Calu3 (cell line): ENCODE results near the gene PLBD2. TPM values are rescaled to one million over a fixed set of nuclear protein-coding genes. Genes with fewer than 3 reads are reported as not detected.

Source experiments
- BruUV-seq: library from RNA; stranded (reverse); fragments of 400-500 nt; replicated peaks from 2 replicates; lab custom pipeline; 2021; lab: Mats Ljungman, UMichigan
- CTCF ChIA-PET: fragments of 300-600 bp; sonication (Branson Sonifier 250); formaldehyde crosslinking; loops from one replicate; lab custom pipeline; 2022; ENCODE audit warnings: antibody characterized with exemption; lab: Charles Lee
- DNase-seq: peaks from one replicate; pipeline ENCODE4 v3.0.0; 2022
- H3K27ac Mint-ChIP-seq: one replicate; pipeline ENCODE4 v1.8.0; 2022; ENCODE audit warnings: mixed read lengths; ENCODE audit not compliant: unreplicated experiment
- H3K27me3 Mint-ChIP-seq: one replicate; pipeline ENCODE4 v1.8.0; 2022; ENCODE audit warnings: mixed read lengths; ENCODE audit not compliant: unreplicated experiment
- H3K36me3 Mint-ChIP-seq: one replicate; pipeline ENCODE4 v1.8.0; 2022; ENCODE audit warnings: mild to moderate bottlenecking, moderate library complexity, mixed read lengths; ENCODE audit not compliant: insufficient read depth, unreplicated experiment
- H3K4me1 Mint-ChIP-seq: one replicate; pipeline ENCODE4 v1.8.0; 2022; ENCODE audit warnings: mild to moderate bottlenecking, low read depth, mixed read lengths; ENCODE audit not compliant: unreplicated experiment
- H3K4me3 Mint-ChIP-seq: one replicate; pipeline ENCODE4 v1.8.0; 2022; ENCODE audit warnings: mild to moderate bottlenecking, low read depth, moderate library complexity, mixed read lengths; ENCODE audit not compliant: unreplicated experiment
- H3K9me3 Mint-ChIP-seq: one replicate; pipeline ENCODE4 v1.8.0; 2022; ENCODE audit warnings: low read depth, mixed read lengths; ENCODE audit not compliant: unreplicated experiment
- intact Hi-C: fragments of 100-400 bp; cut with micrococcal nuclease; formaldehyde crosslinking; loops from one replicate; pipeline ENCODE4 v1.10.0; 2022; ENCODE audit not compliant: unreplicated experiment
- total RNA-seq: library from RNA; stranded (reverse); gene quantifications from 2 replicates; pipeline ENCODE4 v1.2.3, GENCODE V29; 2022
- TF ChIP-seq, protein P1 (sequence below): fragments of 200-600 bp; IDR thresholded peaks from one replicate; pipeline ENCODE4 v1.8.0; 2022; ENCODE audit warnings: antibody characterized with exemption; ENCODE audit not compliant: unreplicated experiment

Gene PLBD2
- total RNA-seq, 1 experiment from 2014 or later = 31.5 TPM

DNA sequence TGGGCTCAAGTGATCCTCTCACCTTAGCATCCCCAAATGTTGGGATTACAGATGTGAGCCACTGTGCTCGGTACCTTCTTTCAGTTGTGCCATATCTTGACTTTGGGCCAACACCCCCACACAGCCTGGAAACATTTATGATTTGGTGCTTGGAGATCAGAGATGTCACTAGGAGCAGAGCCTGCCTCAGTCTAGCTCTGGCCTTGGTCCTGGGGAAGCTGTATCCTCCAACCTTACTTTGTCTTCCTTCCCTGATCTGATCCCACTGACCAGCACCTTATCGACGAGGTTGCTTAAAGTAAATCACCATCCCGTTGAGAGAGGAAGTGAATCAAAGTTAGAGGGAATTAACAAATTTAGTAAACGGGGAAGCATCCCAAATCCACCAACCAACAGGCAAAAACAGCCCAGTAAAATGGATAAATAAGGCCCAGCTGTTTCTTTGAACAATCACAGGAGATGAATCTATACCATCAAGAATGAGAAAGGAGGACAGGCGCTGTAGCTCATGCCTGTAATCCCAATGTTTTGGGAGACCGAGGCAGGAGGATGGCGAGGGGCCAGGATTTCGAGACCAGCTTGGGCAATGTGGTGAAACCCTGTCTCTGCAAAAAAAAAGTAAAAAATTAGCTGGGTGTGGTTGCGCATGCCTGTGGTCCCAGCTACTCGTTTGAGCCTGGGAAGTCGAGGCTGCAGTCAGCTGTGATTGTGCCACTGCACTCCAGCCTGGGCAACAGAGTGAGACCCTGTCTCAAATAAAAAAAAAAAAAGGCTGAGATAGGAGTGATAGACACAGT, 3.4 kb downstream of the PLBD2 start:
- intact Hi-C loops = no loop called here
- Mint-ChIP-seq H3K27ac (no peak overlapping the region), H3K9me3 (no peaks in the 10 kb centered on the region), H3K4me3 (no peak overlapping the region), H3K36me3 (peaks cover 29% of the 10 kb centered on the region), H3K4me1 (peaks cover 13% of the 10 kb centered on the region), H3K27me3 (no peaks in the 10 kb centered on the region)
- no peak for DNase-seq
- no TSS peak for BruUV-seq
- CTCF ChIA-PET = interaction anchor here (0.7 kb wide), 2 partner anchors 50 to 226 kb away, joined by 3 to 4 read pairs; partner anchors contain the start of gene RASAL1
- TF ChIP-seq, protein P1, sequence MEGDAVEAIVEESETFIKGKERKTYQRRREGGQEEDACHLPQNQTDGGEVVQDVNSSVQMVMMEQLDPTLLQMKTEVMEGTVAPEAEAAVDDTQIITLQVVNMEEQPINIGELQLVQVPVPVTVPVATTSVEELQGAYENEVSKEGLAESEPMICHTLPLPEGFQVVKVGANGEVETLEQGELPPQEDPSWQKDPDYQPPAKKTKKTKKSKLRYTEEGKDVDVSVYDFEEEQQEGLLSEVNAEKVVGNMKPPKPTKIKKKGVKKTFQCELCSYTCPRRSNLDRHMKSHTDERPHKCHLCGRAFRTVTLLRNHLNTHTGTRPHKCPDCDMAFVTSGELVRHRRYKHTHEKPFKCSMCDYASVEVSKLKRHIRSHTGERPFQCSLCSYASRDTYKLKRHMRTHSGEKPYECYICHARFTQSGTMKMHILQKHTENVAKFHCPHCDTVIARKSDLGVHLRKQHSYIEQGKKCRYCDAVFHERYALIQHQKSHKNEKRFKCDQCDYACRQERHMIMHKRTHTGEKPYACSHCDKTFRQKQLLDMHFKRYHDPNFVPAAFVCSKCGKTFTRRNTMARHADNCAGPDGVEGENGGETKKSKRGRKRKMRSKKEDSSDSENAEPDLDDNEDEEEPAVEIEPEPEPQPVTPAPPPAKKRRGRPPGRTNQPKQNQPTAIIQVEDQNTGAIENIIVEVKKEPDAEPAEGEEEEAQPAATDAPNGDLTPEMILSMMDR = no peak

DNA sequence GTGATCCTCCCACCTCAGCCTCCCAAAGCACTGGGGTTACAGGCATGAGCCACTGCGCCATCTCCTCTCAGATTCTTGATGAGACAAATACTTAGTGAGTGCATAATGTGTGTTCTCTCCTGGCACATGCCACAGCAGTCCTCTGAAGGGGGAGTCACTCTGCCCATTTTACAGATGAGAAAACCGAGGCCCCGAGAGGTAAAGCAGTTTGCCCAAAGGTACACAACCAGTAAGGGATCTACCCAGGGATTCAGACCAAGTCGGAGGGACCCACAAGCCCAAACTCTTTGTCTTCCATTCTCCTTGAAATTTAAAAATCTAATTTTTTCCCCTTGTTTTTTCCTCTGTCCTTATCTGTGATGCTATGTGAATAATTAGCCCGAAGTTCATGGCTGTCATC, 6.3 kb downstream of the PLBD2 start:
- Mint-ChIP-seq H3K27me3 (no peaks in the 10 kb centered on the region), H3K27ac (no peak overlapping the region), H3K4me1 (peaks cover 5% of the 10 kb centered on the region), H3K4me3 (no peak overlapping the region), H3K9me3 (no peaks in the 10 kb centered on the region), H3K36me3 (peaks cover 11% of the 10 kb centered on the region)
- intact Hi-C loops = no loop called here
- TF ChIP-seq, protein P1 = no peak
- BruUV-seq = no TSS peak
- DNase-seq = no peak
- CTCF ChIA-PET = interaction anchor here (0.7 kb wide), 1 partner anchor 33 kb away, joined by 3 read pairs; no protein-coding TSS in a partner anchor

DNA sequence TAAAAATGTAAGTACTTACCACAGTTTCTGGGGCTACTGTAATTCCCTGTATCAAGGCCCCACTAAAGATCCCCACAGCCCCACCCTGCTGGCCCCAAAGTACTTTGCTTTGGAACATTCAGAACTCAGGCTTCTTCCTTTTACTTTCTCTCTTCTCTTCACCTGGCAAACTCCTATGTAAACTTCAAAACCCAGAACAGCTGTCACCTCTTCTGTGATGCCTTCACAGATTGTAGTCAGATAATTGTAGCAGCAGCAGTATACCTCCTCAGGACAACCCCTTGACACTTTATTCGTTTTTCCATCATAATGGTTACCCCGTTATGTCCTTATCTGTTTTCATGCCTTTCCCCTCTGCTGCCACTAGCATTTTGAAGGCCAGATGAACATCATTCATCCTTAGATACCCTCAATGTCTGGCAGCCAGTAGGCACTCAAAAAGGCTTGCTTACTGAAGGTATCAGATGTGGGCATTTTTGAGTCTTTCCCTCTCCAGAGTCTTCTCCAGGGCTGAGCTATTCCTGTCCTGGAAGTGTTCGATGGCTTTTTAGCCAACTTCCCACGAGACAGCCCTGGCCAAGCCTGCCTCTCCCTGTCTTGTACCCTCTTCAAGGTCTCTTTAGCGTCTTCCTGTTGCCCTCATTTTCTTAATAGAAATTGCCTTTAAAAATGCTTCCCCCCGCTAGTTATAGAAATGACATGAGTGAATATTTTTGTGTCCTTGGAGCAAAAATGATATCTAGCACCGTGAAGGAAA, 7.4 kb downstream of the PLBD2 start:
- H3K4me3 Mint-ChIP-seq = no peak overlapping the region
- no peaks in the 10 kb centered on the region for H3K9me3 Mint-ChIP-seq
- H3K27ac Mint-ChIP-seq = no peak overlapping the region
- CTCF ChIA-PET = interaction anchor here (0.7 kb wide), 2 partner anchors 42 to 173 kb away, joined by 3 to 4 read pairs; no protein-coding TSS in a partner anchor
- TF ChIP-seq, protein P1 = no peak
- no peaks in the 10 kb centered on the region for H3K4me1 Mint-ChIP-seq
- no peak for DNase-seq
- peaks cover 10% of the 10 kb centered on the region for H3K36me3 Mint-ChIP-seq
- no TSS peak for BruUV-seq
- no peaks in the 10 kb centered on the region for H3K27me3 Mint-ChIP-seq
- intact Hi-C loops = no loop called here

DNA sequence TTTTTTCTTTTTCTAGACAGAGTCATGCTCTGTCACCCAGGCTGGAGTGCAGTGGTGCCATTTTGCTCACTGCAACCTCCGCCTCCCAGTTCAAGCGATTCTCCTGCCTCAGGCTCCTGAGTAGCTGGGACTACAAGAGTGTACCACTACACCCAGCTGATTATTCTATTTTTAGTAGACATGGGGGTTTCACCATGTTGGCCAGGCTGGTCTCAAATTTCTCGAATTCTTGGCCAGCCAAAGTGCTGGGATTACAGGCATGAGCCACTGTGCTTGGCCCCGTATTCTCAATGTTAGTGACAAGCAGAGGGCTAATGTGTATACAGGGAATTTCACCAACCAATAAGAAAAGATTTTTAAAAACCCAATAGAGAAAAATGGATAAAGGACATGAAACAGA, 8.4 kb downstream of the PLBD2 start:
- intact Hi-C loops = no loop called here

More for the DNA sequence above, 8.4 kb downstream of the PLBD2 start:
- no peaks in the 10 kb centered on the region for H3K27me3 Mint-ChIP-seq
- no peak overlapping the region for H3K27ac Mint-ChIP-seq
- TF ChIP-seq, protein P1 = no peak
- H3K9me3 Mint-ChIP-seq = no peaks in the 10 kb centered on the region
- H3K4me3 Mint-ChIP-seq = no peak overlapping the region
- no peaks in the 10 kb centered on the region for H3K4me1 Mint-ChIP-seq
- BruUV-seq = no TSS peak
- peaks cover 10% of the 10 kb centered on the region for H3K36me3 Mint-ChIP-seq
- no peak for DNase-seq
- CTCF ChIA-PET = no interaction called here
